Activated naive CD4-positive, alpha-beta T cell treated with anti-CD3 and anti-CD28 coated beads, Interleukin-2, amount 50 U/mL, for 72 hours (primary cell): ENCODE data around the gene TRAPPC10. TPM values are rescaled to one million over a fixed set of nuclear protein-coding genes. Genes with fewer than 3 reads are reported as not detected.
"Not testable (repeated sequence)": the region's sequence is repeated elsewhere in the genome, so short reads cannot be mapped to it uniquely, and the experiment has no call there.

ENCODE experiments used
- ATAC-seq, 2 donors: fragments of 150-1000 bp; cut with Tn5 transposase; 2 replicates each; pipeline ENCODE4 v1.10.0; 2021; ENCODE audit warnings: mild to moderate bottlenecking in 2 of 2, moderate library complexity in 2 of 2
- DNase-seq, 2 donors: peaks; one replicate each; pipeline ENCODE4 v3.0.0; 2021 to 2022; ENCODE audit warnings: low spot score in 2 of 2
- H3K27ac Mint-ChIP-seq, 2 donors: one replicate each; pipeline ENCODE4 v1.8.0; 2022; ENCODE audit warnings: mild to moderate bottlenecking in 2 of 2, mixed read lengths in 2 of 2
- H3K36me3 Mint-ChIP-seq, 2 donors: one replicate each; pipeline ENCODE4 v1.8.0; 2022; ENCODE audit warnings: mixed read lengths in 2 of 2
- H3K9me3 Mint-ChIP-seq, 2 donors: one replicate each; pipeline ENCODE4 v1.8.0; 2022; ENCODE audit warnings: mixed read lengths in 2 of 2
- total RNA-seq, 2 donors: library from RNA; stranded (reverse); gene quantifications; one replicate each; pipeline ENCODE4 v1.2.3, GENCODE V29; 2022

The TRAPPC10 gene
- total RNA-seq, 2 donors from 2014 or later: 49.2 to 59.5 TPM

- H3K27ac Mint-ChIP-seq: peak overlapping the region; percentile 92 to 98
- peak; percentile 60 to 70 for DNase-seq
These were observed 71.7 kb downstream of the TRAPPC10 start for GRCh38 chr21:44083631-44084291.

GRCh38 chr21:44084496-44085241, 72.6 kb downstream of the TRAPPC10 start:
- peak in 1 of 2 donors; percentile 44 for DNase-seq
- H3K36me3 Mint-ChIP-seq: peaks cover 38 to 71% of the 10 kb centered on the region in 2 donors
- no peaks in the 10 kb centered on the region for H3K9me3 Mint-ChIP-seq

More at GRCh38 chr21:44083631-44084291, 71.7 kb downstream of the TRAPPC10 start:
- H3K9me3 Mint-ChIP-seq: no peaks in the 10 kb centered on the region
- ATAC-seq: peak; percentile 81 to 87
- H3K36me3 Mint-ChIP-seq: peaks cover 29 to 70% of the 10 kb centered on the region in 2 donors

GRCh38 chr21:44085491-44086321, 73.6 kb downstream of the TRAPPC10 start:
- Mint-ChIP-seq H3K36me3 (peaks cover 46 to 79% of the 10 kb centered on the region in 2 donors), H3K27ac (peak overlapping the region; percentile 92 to 98), H3K9me3 (no peaks in the 10 kb centered on the region)
- DNase-seq: peak in 1 of 2 donors; percentile 30
- no peak for ATAC-seq

More at GRCh38 chr21:44084496-44085241, 72.6 kb downstream of the TRAPPC10 start:
- ATAC-seq: peak in 1 of 2 donors; percentile 19
- H3K27ac Mint-ChIP-seq: peak overlapping the region; percentile 92 to 98

GRCh38 chr21:44086636-44087425, 74.7 kb downstream of the TRAPPC10 start:
- DNase-seq (peak in 1 of 2 donors; percentile 52), ATAC-seq (no peak)
- Mint-ChIP-seq H3K36me3 (peaks cover 40 to 68% of the 10 kb centered on the region in 2 donors), H3K9me3 (no peaks in the 10 kb centered on the region), H3K27ac (peak overlapping the region; percentile 92 to 96)

- ATAC-seq (no peak), DNase-seq (peak in 1 of 2 donors; percentile 54)
- Mint-ChIP-seq H3K9me3 (no peaks in the 10 kb centered on the region), H3K27ac (peak overlapping the region; percentile 92 to 96), H3K36me3 (peaks cover 37 to 59% of the 10 kb centered on the region in 2 donors)
These were observed 75.6 kb downstream of the TRAPPC10 start for GRCh38 chr21:44087426-44088400.

- DNase-seq (peak in 1 of 2 donors; percentile 6), ATAC-seq (no peak)
- H3K9me3 Mint-ChIP-seq: no peaks in the 10 kb centered on the region
- peak overlapping the region; percentile 15 to 92 for H3K27ac Mint-ChIP-seq
- peaks cover 34 to 53% of the 10 kb centered on the region in 2 donors for H3K36me3 Mint-ChIP-seq
These were observed 76.3 kb downstream of the TRAPPC10 start for GRCh38 chr21:44088401-44088780.

- DNase-seq (peak in 1 of 2 donors; percentile 47), ATAC-seq (peak; percentile 61 to 76)
- no peaks in the 10 kb centered on the region for H3K9me3 Mint-ChIP-seq
- peak overlapping the region; percentile 89 to 92 for H3K27ac Mint-ChIP-seq
- peaks cover 34 to 47% of the 10 kb centered on the region in 2 donors for H3K36me3 Mint-ChIP-seq
These were observed 77.1 kb downstream of the TRAPPC10 start for GRCh38 chr21:44089001-44089911.

- peak in 1 of 2 donors; percentile 31 for DNase-seq
- Mint-ChIP-seq H3K36me3 (peaks cover 24 to 36% of the 10 kb centered on the region in 2 donors), H3K9me3 (no peaks in the 10 kb centered on the region), H3K27ac (peak overlapping the region; percentile 75 to 92)
- no peak for ATAC-seq
These were observed 78.2 kb downstream of the TRAPPC10 start for GRCh38 chr21:44090325-44090724.

GRCh38 chr21:44092211-44092610, 80.1 kb downstream of the TRAPPC10 start:
- no peak overlapping the region for H3K27ac Mint-ChIP-seq
- DNase-seq (peak in 1 of 2 donors; percentile 26), ATAC-seq (no peak)
- H3K9me3 Mint-ChIP-seq: no peaks in the 10 kb centered on the region
- peaks cover 23 to 30% of the 10 kb centered on the region in 2 donors for H3K36me3 Mint-ChIP-seq

- Mint-ChIP-seq H3K9me3 (no peaks in the 10 kb centered on the region), H3K27ac (peak overlapping the region in 1 of 2 donors; percentile 81), H3K36me3 (peaks cover 16 to 17% of the 10 kb centered on the region in 2 donors)
- ATAC-seq (no peak), DNase-seq (peak in 1 of 2 donors; percentile 34)
These were observed 81.7 kb downstream of the TRAPPC10 start for GRCh38 chr21:44093761-44094160.

GRCh38 chr21:44094832-44095231, 82.7 kb downstream of the TRAPPC10 start:
- H3K27ac Mint-ChIP-seq: no peak overlapping the region
- no peaks in the 10 kb centered on the region for H3K9me3 Mint-ChIP-seq
- ATAC-seq (no peak), DNase-seq (no peak)
- peaks cover 6% of the 10 kb centered on the region in 2 donors for H3K36me3 Mint-ChIP-seq

- ATAC-seq, H3K27ac Mint-ChIP-seq, H3K9me3 Mint-ChIP-seq, H3K36me3 Mint-ChIP-seq, DNase-seq: not testable (repeated sequence)
These were observed 86.4 kb downstream of the TRAPPC10 start for GRCh38 chr21:44098507-44098906.

- not testable (repeated sequence) for H3K27ac Mint-ChIP-seq, ATAC-seq
These were observed 86.9 kb downstream of the TRAPPC10 start for GRCh38 chr21:44098964-44099363.

GRCh38 chr21:44107026-44107501, 95.0 kb downstream of the TRAPPC10 start, which contains the start of gene PWP2:
Gene PWP2, plus strand, starts transcription at chr21:44107399. Its CDS starts 18 bp downstream, at chr21:44107417.
- H3K36me3 Mint-ChIP-seq, H3K9me3 Mint-ChIP-seq, H3K27ac Mint-ChIP-seq: not testable (repeated sequence)
- peak; percentile 92 to 95 for ATAC-seq
- peak; percentile 69 to 78 for DNase-seq

More at GRCh38 chr21:44098964-44099363, 86.9 kb downstream of the TRAPPC10 start:
- not testable (repeated sequence) for H3K36me3 Mint-ChIP-seq, DNase-seq, H3K9me3 Mint-ChIP-seq
